ENCODE results near the gene AP4S1. TPM values are rescaled to one million over a fixed set of nuclear protein-coding genes. Genes with fewer than 3 reads are reported as not detected.

Gene AP4S1
- total and polyA plus RNA-seq, 2 of the 8 experiments (the other 6 are each of a cell fraction or from before 2014, with no cell fraction given): 2.8 to 9.9 TPM

- TF ChIP-seq RBBP5 (IDR thresholded peaks at IDR 0.05; ENCODE audit: borderline replicate concordance, low read depth, low read length): no peak
- TF ChIP-seq EP300 (IDR thresholded peaks at IDR 0.05; ENCODE audit: borderline replicate concordance in 1 of 2, low read depth in 2 of 2, low read length in 2 of 2): no peak
- no peak for TF ChIP-seq ATF2 (IDR thresholded peaks at IDR 0.05; ENCODE audit: low read length)
- TF ChIP-seq SRF (IDR thresholded peaks at IDR 0.05; ENCODE audit: low read depth, low read length): no peak
- TF ChIP-seq KDM1A (IDR thresholded peaks at IDR 0.05; ENCODE audit: borderline replicate concordance, low read length): no peak
- TF ChIP-seq CBX5 (IDR thresholded peaks at IDR 0.05; ENCODE audit: low read depth, low read length): no peak
Observed at GRCh38 chr14:31057035-31057434, 31.6 kb downstream of the AP4S1 start (continued).
